Endothelial cell of umbilical vein (primary cell): ENCODE results near the gene HMGXB4. TPM values are rescaled to one million over a fixed set of nuclear protein-coding genes. Genes with fewer than 3 reads are reported as not detected.
A peak's percentile ranks its signal among the peaks of the same experiment; 100 is the strongest.

ENCODE experiments used
- BruUV-seq: library from RNA; stranded (reverse); fragments of 400-500 nt; replicated peaks from 2 replicates; lab custom pipeline; 2021; lab: Mats Ljungman, UMichigan
- CTCF ChIA-PET: fragments of 300-600, 350-600 bp; sonication (Branson Sonifier 250); formaldehyde crosslinking; loops from one replicate; lab custom pipeline; 2021; ENCODE audit warnings: antibody characterized with exemption, inconsistent platforms; lab: Charles Lee
- POLR2A ChIA-PET: fragments of 300-600, 350-600 bp; sonication (Branson Sonifier 250); formaldehyde crosslinking; loops from one replicate; lab custom pipeline; 2021; ENCODE audit warnings: antibody characterized with exemption, inconsistent platforms; lab: Charles Lee
- DNase-seq: peaks from one replicate; pipeline ENCODE4 v3.0.0-alpha.2; 2011; ENCODE audit warnings: low read depth, low spot score
- FAIRE-seq: peaks from 2 replicates; lab custom pipeline; 2011; peaks lifted over from hg19 to GRCh38; lab: Jason Lieb, UNC
- H2AFZ ChIP-seq: 2 replicates; pipeline ENCODE4 v1.6.0; 2012; ENCODE audit warnings: low read depth, low read length, control low read depth, inconsistent platforms
- H3K27ac ChIP-seq: 2 replicates; pipeline ENCODE4 v1.5.1; 2011; ENCODE audit warnings: low read depth, mild to moderate bottlenecking, control low read depth, low read length, moderate library complexity; ENCODE audit not compliant: insufficient read depth
- H3K27me3 ChIP-seq, 2 experiments: 2 replicates each; pipeline versions ENCODE4 v1.6.0 to v1.6.1; 2011; ENCODE audit warnings: low read length in 2 of 2, mixed read lengths in 1 of 2; ENCODE audit not compliant: control insufficient read depth in 2 of 2, insufficient read depth in 2 of 2
- H3K36me3 ChIP-seq, 2 experiments: 2 replicates in 1 of 2; 3 replicates in 1 of 2; pipeline ENCODE4 v1.5.1; 2011; ENCODE audit warnings: low read length in 2 of 2, mild to moderate bottlenecking in 1 of 2, moderate library complexity in 1 of 2; ENCODE audit not compliant: control insufficient read depth in 2 of 2, insufficient read depth in 2 of 2; ENCODE audit errors: extremely low read depth in 1 of 2
- H3K4me1 ChIP-seq: 3 replicates; pipeline ENCODE4 v1.5.1; 2011; ENCODE audit warnings: mild to moderate bottlenecking, low read length; ENCODE audit not compliant: control insufficient read depth, insufficient read depth; ENCODE audit errors: extremely low read depth
- H3K4me2 ChIP-seq: 2 replicates; pipeline ENCODE4 v1.6.1; 2011; ENCODE audit warnings: low read length, control low read depth, mixed read lengths; ENCODE audit not compliant: insufficient read depth
- H3K4me3 ChIP-seq, 3 experiments: fragments of 200-600 bp in 1 of 3; sonication (generic), shearing (Covaris generic) in 1 of 3; replicated peaks in 1 of 3; 2 replicates each; pipeline ENCODE4 v1.5.1; 2011 to 2016; ENCODE audit warnings: control low read depth in 3 of 3, low read length in 3 of 3, mild to moderate bottlenecking in 2 of 3, inconsistent platforms in 1 of 3, low read depth in 1 of 3, moderate library complexity in 1 of 3; ENCODE audit not compliant: insufficient read depth in 1 of 3
- H3K79me2 ChIP-seq: 2 replicates; pipeline ENCODE4 v1.6.0; 2012; ENCODE audit warnings: low read length, inconsistent platforms; ENCODE audit not compliant: control insufficient read depth, insufficient read depth
- H3K9ac ChIP-seq: replicated peaks from 2 replicates; pipeline ENCODE3; 2011; ENCODE audit warnings: low read length, control low read depth; ENCODE audit not compliant: insufficient read depth; ENCODE audit errors: extremely low read depth
- H3K9me1 ChIP-seq: replicated peaks from 3 replicates; pipeline ENCODE4 v1.6.0; 2011; ENCODE audit warnings: mild to moderate bottlenecking, low read length; ENCODE audit not compliant: control insufficient read depth, insufficient read depth; ENCODE audit errors: extremely low read depth
- H3K9me3 ChIP-seq: replicated peaks from 2 replicates; pipeline ENCODE4 v1.5.1; 2012; ENCODE audit warnings: low read length, inconsistent platforms; ENCODE audit not compliant: control insufficient read depth, insufficient read depth
- H4K20me1 ChIP-seq: replicated peaks from 2 replicates; pipeline ENCODE3; 2011; ENCODE audit warnings: mild to moderate bottlenecking, low read length; ENCODE audit not compliant: control insufficient read depth, insufficient read depth; ENCODE audit errors: extremely low read depth
- CTCF ChIP-seq, 2 donors: IDR thresholded peaks; 1 replicate in 1 of 2; 2 replicates in 1 of 2; pipeline ENCODE4 v1.5.1; 2011; ENCODE audit warnings: low read length in 2 of 2, mild to moderate bottlenecking in 2 of 2, moderate library complexity in 2 of 2, control low read depth in 1 of 2, inconsistent platforms in 1 of 2, low read depth in 1 of 2; ENCODE audit not compliant: insufficient read depth in 1 of 2; ENCODE audit errors: extremely low read depth in 1 of 2
- GATA2 ChIP-seq: IDR thresholded peaks from 2 replicates; pipeline ENCODE4 v1.7.0; 2011; ENCODE audit warnings: low read depth, mild to moderate bottlenecking, moderate library complexity, mixed read lengths, low read length; ENCODE audit not compliant: insufficient read length, insufficient read depth
- JUN ChIP-seq: IDR thresholded peaks from 2 replicates; pipeline ENCODE4 v1.6.1; 2011; ENCODE audit warnings: borderline replicate concordance, low read depth; ENCODE audit not compliant: insufficient read length, insufficient read depth
- MAX ChIP-seq: IDR thresholded peaks from 2 replicates; pipeline ENCODE4 v1.6.1; 2011; ENCODE audit not compliant: insufficient read depth, insufficient read length
- MYC ChIP-seq: IDR thresholded peaks from one replicate; pipeline ENCODE4 v1.6.1; 2011; ENCODE audit warnings: mild to moderate bottlenecking, low read depth, low read length
- POLR2AphosphoS5 ChIP-seq: IDR thresholded peaks from 2 replicates; pipeline ENCODE4 v1.6.1; 2012; ENCODE audit warnings: low read depth, mild to moderate bottlenecking, control low read depth, low read length, moderate library complexity; ENCODE audit not compliant: insufficient read depth
- dilution Hi-C: fragments of 300-500 bp; cut with MboI; formaldehyde crosslinking; loops from one replicate; pipeline ENCODE4 v1.15.0; 2019; ENCODE audit warnings: low sequenced_read_pairs; ENCODE audit not compliant: extremely low pct_ligation_motif_present
- intact Hi-C: fragments of 100-400 bp; cut with micrococcal nuclease; formaldehyde crosslinking; loops from one replicate; pipeline ENCODE4 v1.10.0; 2022
- polyA plus RNA-seq, 4 experiments: library from polyadenylated mRNA; depleted of rRNA in 3 of 4; stranded (reverse) in 3 of 4; unstranded in 1 of 4; fragments of >200 nt; gene quantifications; 2 replicates each; pipeline versions ENCODE4 v1.2.1 to v1.2.3, GENCODE V29; 2011 to 2012; ENCODE audit warnings: missing spikeins in 1 of 4
- total RNA-seq: library from RNA; stranded (reverse); gene quantifications from 2 replicates; pipeline ENCODE4 v1.2.3, GENCODE V29; 2021

Gene HMGXB4
- total and polyA plus RNA-seq, 2 donors (not counting 3 experiments of a cell fraction or from before 2014, with no cell fraction given) = 12.2 to 30.5 TPM

- dilution Hi-C loops (no loop called here), intact Hi-C loops (no loop called here)
- TF ChIP-seq POLR2AphosphoS5 = no peak
- TF ChIP-seq GATA2 = peak; percentile 27
- no peak for TF ChIP-seq MAX
- TF ChIP-seq MYC = no peak
- no peak for TF ChIP-seq CTCF (IDR thresholded peaks at IDR 0.05; ENCODE audit: extremely low read depth in 1 of 2, insufficient read depth in 1 of 2, low read depth in 1 of 2, low read length in 2 of 2)
- no peak for TF ChIP-seq JUN
- ChIA-PET CTCF (interaction anchor here (1.6 kb wide), 1 partner anchor 8 kb away, joined by 3 read pairs; no protein-coding TSS in a partner anchor), POLR2A (no interaction called here)
- H3K36me3 ChIP-seq = peaks cover 2 to 58% of the 10 kb centered on the region in 2 experiments
- DNase-seq = no peak
- no peaks in the 10 kb centered on the region for H4K20me1 ChIP-seq
- no peaks in the 10 kb centered on the region for H3K9me1 ChIP-seq
- no peak for FAIRE-seq
- no peak overlapping the region for H3K9ac ChIP-seq
- no peaks in the 10 kb centered on the region for H3K27me3 ChIP-seq
- H3K4me2 ChIP-seq = no peak overlapping the region
- no peaks in the 10 kb centered on the region for H3K79me2 ChIP-seq
- no peak overlapping the region for H3K4me3 ChIP-seq
- H3K9me3 ChIP-seq = no peaks in the 10 kb centered on the region
- no peaks in the 10 kb centered on the region for H3K4me1 ChIP-seq
- H2AFZ ChIP-seq = no peak overlapping the region
- no TSS peak for BruUV-seq
- no peak overlapping the region for H3K27ac ChIP-seq
Measured at GRCh38 chr22:35335936-35336781, 78.9 kb downstream of the HMGXB4 start.
